Neuronal stem cell (in vitro differentiated cells): Measurements from ENCODE around the gene RRP1B. TPM values are rescaled to one million over a fixed set of nuclear protein-coding genes. Genes with fewer than 3 reads are reported as not detected.

Experiments used
- small RNA-seq: library from polyadenylated mRNA; stranded (forward); fragments of <200 nt; extraction: miRNeasy Mini kit (QIAGEN cat#:217004); gene quantifications from one replicate; pipeline ENCODE3, GENCODE V24; 2013; ENCODE audit not compliant: insufficient read depth

The RRP1B gene

Small RNA genes lying within 50 kb of the gene (small RNA-seq; reads per million reads assigned to genes)
- not detected for gene MIR6070
